ENCODE results near the gene SAMD4A.

The SAMD4A gene

GRCh38 chr14:54807881-54808280, 241.0 kb downstream of the SAMD4A start:
- DNase-seq, result no peak

GRCh38 chr14:54808326-54809161, 241.6 kb downstream of the SAMD4A start:
- no peak for DNase-seq

DNA sequence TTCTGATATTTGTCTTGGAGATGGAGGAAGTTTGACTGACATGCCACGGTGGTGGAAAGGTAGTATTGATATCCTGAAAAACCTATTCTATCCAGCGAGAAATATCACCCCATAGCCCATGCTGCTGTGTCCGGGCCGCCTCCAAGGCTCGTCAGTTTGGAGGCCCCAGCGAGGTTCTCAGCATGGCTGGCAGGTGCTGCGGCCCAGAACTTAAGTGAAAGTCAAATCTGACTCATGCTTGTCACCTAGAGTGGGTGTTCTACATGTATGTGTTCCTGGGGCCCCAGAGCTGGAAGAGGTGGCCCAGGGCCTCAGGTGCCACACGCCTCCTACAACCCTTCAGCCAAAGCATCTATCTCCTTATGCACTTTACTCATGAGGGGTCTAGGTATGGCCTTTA, 242.8 kb downstream of the SAMD4A start:
- DNase-seq, result no peak

GRCh38 chr14:54812617-54813016, 245.7 kb downstream of the SAMD4A start:
- no peak for DNase-seq

- no peak for DNase-seq
These were observed 246.2 kb downstream of the SAMD4A start for GRCh38 chr14:54813081-54813480.

DNA sequence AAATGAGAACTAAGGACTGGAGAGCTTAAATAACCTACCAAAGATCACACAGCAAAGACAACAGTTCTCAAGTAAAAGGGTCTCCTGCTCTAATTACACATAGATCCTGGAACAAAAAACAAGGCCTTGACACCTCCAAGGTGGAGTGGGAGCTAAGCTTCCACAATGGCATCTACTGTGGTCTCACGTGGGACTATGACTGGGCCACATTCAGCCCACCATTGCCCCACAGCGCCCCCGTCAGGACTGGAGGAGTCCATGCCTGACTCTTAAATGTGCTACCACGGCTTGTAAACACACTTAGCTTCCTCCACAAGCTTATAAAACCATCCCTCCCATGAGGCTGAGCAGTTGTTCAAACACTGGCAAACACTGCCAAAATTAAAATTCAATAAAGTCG, 247.1 kb downstream of the SAMD4A start:
- no peak for DNase-seq

- DNase-seq, result no peak
These were observed 248.1 kb downstream of the SAMD4A start for GRCh38 chr14:54815016-54815415.

DNA sequence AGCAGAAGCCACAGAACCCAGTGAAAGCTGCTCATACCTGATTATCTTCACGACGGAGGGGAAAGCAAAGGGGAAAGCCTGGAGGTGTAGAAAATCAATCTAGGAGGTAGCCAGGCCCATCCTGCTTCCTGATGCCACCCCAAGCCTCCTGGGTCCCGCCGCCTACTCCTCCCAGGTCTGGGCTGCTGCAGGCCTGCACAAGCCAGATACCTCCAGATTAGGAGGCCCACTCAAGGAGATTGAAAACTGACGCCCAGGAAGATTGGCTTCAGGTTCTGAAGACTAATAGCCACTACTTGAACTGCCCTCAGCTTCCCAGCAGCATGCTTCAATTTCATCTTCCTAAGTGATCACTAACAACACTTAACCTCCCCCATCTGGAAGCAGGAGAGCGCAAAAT, 248.6 kb downstream of the SAMD4A start:
- DNase-seq, result no peak

DNA sequence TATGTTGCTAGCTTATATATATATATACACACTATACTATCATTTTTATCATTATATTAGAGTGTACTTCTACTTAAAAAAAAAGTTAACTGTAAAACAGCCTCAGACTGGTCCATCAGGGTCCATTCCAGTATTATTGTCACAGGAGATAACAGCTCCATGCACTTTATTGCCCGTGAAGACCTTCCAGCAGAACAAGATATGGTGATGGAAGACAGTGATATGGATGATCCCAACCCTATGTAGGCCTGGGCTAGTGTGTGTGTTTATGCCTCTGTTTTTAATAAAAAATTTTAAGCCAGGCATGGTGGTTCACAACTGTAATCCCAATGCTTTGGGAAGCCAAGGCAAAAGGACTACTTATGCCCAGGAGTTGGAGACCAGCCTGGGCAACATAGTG, 249.5 kb downstream of the SAMD4A start:
- DNase-seq, result no peak

DNA sequence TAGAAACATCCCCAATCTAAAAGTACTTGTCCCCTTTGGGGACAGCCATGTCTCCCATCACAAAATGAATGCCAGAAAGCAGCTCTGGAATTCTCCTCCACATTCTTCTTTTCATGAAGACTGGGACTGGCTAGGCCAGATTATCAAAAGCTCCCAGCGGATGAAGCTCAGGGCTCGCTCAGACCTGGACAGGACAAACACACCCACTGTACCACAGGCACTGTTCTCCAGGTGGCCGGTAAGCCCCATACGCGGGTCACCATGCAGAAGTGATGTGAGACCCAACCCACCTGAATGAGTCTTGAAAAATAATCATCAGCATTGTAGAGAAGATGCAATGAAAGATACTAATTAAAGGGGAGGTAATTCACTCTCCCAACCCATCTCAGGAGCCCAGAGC, 250.6 kb downstream of the SAMD4A start:
- DNase-seq, result no peak

- DNase-seq, result peak; percentile 93 to 99
These were observed 251.5 kb downstream of the SAMD4A start for GRCh38 chr14:54818201-54819133.

DNA sequence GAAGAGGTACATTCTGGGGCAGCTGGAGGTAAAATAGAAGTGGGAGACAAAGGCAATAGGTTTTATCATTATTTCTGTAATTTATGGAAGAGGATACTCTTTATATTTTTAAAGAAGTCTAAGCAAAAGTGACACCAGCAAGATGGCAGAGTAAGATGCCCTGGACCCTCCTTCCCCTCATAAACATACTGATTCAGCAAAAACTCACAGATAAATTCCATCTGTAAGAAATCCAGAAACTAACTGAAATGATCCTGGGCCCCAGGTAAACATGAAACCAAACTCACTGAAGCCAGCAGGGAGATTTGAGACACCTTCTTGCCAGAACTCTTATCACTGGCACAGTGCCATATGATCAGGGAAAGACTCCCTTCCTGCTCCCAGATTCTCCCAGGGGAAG, 255.8 kb downstream of the SAMD4A start:
- DNase-seq, result no peak

DNA sequence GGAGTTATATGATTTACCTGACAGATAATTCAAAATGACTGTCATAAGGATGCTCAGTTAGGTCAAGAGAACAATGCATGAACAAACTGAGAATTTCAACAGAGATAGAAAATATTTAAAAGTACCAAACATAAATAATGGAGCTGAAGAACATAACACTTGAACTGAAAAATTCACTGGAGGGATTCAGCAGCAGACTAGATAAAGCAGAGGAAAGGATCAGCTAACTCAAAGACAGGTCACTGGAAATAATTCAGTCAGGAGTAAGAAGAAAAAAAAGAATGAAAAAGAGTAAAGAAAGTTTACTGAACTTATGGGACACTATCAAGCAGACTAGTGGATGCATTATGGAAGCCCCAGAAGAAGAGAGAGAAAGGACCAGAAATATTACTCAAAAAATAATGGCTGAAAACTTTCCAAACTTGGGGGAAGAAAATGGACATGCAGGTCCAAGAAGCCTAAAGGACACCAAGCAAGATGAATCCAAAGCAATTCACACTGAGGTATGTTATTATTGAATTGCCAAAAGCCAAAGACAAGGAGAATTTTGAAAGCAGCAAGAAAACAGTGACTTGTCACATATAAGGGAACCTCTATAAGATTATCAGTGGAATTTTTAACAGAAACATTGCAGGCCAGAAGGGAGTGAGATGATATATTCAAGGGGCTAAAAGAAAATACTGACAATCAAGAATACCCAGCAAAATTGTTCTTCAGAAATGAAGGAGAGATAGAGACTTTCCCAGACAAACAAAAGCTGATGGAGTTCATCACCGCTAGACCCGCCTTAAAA, 257.0 kb downstream of the SAMD4A start:
- no peak for DNase-seq

DNA sequence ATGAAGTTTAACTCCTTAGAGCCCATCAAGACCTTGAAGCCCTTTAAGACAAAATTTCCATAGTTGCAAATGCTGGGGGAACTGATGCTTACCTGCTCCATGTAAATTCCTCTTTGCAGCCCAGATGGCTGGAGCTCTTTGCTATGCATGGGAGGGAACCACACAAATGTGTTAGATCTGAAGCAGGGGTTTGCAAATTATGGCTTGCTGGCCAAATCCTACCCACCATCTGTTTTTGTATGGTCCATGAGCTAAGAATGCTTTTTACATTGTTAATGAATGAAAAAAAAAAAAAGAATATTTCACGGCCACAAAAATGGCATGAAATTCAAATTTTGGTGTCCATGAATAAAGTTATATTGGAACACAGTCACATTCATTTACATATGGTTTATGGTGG, 261.1 kb downstream of the SAMD4A start:
- DNase-seq, result no peak

DNA sequence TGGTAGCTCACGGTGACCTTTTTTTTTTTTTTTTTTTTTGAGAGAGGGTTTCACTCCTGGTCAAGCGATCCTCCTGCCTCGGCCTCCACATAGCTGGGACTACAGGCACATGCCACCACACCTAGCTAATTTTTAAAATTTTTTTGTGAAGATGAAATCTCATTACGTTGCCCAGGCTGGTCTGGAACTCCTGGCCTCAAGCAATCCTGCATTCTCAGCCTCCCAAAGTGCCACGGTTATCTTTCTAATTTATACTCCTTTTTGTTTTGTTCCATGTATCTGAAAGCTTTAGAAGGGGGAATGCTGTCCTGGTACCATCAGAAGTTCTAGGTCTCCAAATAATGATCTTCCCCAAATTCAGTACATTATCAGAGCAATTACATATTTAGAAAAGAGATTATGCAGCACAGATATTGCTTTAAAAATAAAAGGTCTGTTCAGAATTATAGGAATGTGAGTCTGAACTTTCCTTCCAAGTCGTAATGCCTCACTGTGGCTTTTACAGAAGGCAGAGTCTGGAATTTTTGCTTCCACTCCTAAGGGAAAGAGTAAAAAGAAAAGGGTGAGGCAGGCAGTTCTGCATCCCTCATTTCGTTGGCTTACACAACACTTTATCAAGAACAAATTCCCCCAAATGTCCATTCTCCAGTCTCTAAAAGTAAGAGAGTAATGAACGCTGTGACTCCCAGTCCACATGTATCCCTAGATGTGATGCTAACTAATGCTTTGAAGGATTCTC, 262.7 kb downstream of the SAMD4A start:
- DNase-seq, result no peak

DNA sequence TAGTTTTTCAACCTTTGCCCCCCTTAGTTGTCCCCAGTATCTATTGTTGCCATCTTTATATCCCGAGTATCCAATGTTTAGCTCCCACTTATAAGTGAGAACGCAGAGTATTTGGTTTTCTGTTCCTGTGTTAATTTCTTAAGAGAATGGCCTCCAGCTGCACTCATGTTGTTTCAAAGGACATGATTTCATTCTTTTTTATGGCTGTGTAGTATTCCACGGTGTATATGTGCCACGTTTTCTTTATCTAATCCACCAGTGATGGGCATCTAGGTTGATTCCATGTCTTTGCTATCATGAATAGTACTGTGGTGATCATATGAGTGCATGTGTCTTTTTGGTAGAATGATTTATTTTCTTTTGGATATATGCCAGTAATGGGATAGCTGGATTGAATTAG, 263.7 kb downstream of the SAMD4A start:
- no peak for DNase-seq

GRCh38 chr14:54834081-54834480, 267.2 kb downstream of the SAMD4A start:
- no peak for DNase-seq

DNA sequence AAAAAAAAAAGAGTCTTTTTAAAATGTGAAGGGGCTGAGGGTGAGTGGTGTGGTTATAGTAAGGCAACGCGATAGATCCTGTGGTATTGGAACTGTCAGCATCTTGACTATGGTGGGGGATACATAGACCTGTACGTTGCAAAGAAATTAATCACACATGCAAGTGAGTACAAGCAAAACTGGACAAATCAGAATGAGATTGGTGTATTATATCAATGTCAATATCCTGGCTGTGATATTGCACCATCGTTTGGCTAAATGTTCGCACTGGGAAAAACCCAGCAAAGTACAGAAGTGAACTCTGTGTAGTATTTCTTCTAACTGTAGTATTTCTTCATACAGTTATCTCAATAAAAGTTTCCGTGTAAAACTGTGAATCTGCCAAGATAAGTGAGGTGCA, 267.8 kb downstream of the SAMD4A start:
- no peak for DNase-seq

DNA sequence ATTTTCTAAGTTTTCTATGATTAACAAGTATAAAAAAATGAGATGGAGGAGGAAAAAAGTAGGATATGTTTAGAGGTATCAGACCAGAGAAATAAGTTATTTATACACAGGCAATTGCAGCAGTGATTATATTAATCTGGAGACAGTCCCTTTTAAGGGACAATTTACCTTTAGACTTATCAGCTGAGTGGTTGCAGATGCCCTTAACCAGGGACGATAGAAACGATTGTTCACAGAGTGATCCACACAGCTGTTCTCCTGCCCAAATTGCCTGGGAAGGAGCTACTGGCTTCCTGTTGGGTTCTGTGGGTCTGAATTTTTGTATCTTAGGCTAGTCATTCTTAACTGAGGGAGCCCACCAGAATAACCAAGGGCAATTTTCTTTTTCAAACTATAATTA, 269.3 kb downstream of the SAMD4A start:
- no peak for DNase-seq

DNA sequence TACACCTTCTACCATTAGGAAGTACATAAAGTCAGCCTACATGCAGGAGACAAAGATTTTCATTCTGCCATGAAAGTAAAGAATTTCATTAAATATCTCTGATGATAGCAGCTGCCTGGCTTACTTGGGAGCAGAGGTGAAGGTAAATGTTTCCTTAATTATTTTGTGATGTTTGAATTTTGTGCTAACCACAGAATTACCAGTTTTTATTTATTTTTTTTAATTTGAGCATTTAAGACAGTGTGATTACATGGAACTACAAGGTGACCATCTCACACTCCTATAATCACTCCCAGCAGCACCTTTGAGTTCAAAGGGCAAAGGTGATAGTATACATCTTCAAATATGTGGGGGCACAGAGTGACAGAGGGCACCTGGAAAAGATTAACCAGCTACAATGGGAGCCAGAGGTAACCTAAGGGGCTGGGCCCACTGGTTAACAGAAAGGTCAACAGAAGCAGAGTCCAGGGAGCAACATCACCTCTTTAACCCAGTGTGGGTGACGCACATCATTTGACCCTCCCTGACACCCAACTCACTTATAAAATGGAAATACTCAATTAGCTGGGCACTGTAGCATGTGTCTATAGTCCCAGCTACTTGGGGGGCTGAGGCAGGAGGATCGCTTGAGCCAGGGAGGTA, 270.7 kb downstream of the SAMD4A start:
- DNase-seq, result no peak

GRCh38 chr14:54838931-54839512, 272.1 kb downstream of the SAMD4A start:
- no peak for DNase-seq

DNA sequence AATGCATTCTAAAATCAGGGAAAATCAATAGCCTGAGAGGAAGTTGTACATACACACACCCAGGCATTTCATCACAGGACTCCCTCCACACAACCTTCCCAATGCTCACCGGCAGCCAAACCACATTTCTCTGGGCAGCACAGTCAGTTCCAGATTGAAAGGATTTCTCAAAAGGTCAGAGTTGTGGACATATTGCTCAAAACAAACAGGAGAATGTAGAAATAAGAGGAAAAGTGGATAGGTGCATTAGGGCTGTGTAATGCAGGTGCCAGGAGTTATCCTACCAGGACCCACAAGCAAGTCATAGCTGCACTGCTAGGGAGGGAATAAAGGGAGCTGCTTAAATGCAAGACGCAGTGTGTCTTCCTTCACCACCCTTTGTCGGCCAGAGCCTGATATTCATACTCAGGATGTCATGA, 272.8 kb downstream of the SAMD4A start:
- DNase-seq, result no peak

All from NCI-H2081 (cell line).